ENCODE data around the gene RPP30.

Gene RPP30

GRCh38 chr10:90905925-90906324 lies 34.2 kb downstream of the RPP30 start:
- DNase-seq (ENCODE audit: low read depth): no peak
- TF ChIP-seq, protein P1, sequence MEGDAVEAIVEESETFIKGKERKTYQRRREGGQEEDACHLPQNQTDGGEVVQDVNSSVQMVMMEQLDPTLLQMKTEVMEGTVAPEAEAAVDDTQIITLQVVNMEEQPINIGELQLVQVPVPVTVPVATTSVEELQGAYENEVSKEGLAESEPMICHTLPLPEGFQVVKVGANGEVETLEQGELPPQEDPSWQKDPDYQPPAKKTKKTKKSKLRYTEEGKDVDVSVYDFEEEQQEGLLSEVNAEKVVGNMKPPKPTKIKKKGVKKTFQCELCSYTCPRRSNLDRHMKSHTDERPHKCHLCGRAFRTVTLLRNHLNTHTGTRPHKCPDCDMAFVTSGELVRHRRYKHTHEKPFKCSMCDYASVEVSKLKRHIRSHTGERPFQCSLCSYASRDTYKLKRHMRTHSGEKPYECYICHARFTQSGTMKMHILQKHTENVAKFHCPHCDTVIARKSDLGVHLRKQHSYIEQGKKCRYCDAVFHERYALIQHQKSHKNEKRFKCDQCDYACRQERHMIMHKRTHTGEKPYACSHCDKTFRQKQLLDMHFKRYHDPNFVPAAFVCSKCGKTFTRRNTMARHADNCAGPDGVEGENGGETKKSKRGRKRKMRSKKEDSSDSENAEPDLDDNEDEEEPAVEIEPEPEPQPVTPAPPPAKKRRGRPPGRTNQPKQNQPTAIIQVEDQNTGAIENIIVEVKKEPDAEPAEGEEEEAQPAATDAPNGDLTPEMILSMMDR (conservative IDR thresholded peaks at IDR 0.05; ENCODE audit: control insufficient read depth, insufficient read depth, low read depth, low read length): no peak
- no peak overlapping the region for H3K4me3 ChIP-seq (ENCODE audit: control insufficient read depth, low read depth, low read length)

- DNase-seq (ENCODE audit: low read depth): no peak
- no peak overlapping the region for H3K4me3 ChIP-seq (ENCODE audit: control insufficient read depth, low read depth, low read length)
- TF ChIP-seq, protein P1 (conservative IDR thresholded peaks at IDR 0.05; ENCODE audit: control insufficient read depth, insufficient read depth, low read depth, low read length): no peak
Observed at GRCh38 chr10:90906596-90906995, 34.8 kb downstream of the RPP30 start.

DNA sequence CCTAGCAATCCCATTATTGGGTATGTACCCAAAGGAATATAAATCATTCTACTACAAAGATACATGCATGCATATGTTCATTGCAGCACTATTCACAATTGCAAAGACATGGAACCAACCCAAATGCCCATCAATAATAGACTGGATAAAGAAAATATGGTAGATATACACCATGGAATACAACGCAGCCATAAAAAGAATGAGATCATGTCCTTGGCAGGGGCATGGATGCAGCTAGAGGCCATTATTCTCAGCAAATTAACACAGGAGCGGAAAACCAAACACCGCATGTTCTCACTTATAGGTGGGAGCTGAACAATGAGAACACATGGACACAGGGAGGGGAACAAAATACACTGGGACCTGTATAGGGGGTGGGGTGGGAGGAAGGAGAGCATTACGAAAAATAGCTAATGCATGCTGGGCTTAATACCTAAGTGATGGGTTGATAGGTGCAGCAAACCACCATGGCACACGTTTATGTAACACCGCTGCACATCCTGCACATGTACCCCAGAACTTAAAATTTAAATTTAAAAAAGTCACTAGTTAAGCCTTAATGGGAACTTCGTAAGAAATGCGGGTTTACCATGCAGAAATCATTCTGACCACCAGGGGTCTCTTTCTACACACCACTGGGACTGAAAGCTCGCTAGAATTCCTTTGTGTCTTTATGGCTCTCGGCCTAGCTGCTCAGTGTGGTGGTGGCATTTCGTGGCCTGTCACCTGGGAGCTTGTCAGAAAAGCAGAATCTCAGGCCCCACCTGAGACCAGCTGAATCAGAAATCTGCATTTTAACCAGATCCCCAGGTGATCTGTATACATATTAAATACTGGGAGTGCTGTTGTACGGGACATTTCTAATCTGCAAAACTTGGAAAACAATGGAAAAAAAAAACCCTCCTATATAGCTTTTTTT lies 39.6 kb downstream of the RPP30 start:
- TF ChIP-seq, protein P1 (conservative IDR thresholded peaks at IDR 0.05; ENCODE audit: control insufficient read depth, insufficient read depth, low read depth, low read length): peak; percentile 93
- H3K4me3 ChIP-seq (ENCODE audit: control insufficient read depth, low read depth, low read length): no peak overlapping the region
- peak; percentile 81 for DNase-seq (ENCODE audit: low read depth)

DNA sequence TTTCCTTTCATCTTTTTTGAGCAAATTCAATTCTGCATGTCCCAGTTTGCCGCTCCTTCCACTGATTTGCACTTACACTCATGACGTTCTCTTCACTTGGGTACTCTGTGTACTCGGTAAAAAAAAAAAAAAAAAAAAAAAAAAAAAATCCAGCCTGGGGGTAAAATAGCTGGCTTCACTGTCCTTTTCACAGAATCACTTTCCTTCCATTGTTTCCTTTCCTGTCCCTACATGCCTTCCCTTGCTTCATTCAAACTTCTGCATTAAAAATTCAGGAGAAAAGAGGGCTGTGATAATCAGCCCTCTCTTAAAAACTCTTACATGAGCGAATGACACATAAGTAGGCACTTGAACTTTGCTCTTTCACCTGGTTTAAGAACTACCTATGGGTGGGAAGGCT lies 40.4 kb downstream of the RPP30 start:
- no peak overlapping the region for H3K4me3 ChIP-seq (ENCODE audit: control insufficient read depth, low read depth, low read length)
- no peak for DNase-seq (ENCODE audit: low read depth)
- TF ChIP-seq, protein P1 (conservative IDR thresholded peaks at IDR 0.05; ENCODE audit: control insufficient read depth, insufficient read depth, low read depth, low read length): no peak

GRCh38 chr10:90912854-90913479 lies 41.2 kb downstream of the RPP30 start:
- TF ChIP-seq, protein P1 (conservative IDR thresholded peaks at IDR 0.05; ENCODE audit: control insufficient read depth, insufficient read depth, low read depth, low read length): no peak
- H3K4me3 ChIP-seq (ENCODE audit: control insufficient read depth, low read depth, low read length): no peak overlapping the region
- no peak for DNase-seq (ENCODE audit: low read depth)

DNA sequence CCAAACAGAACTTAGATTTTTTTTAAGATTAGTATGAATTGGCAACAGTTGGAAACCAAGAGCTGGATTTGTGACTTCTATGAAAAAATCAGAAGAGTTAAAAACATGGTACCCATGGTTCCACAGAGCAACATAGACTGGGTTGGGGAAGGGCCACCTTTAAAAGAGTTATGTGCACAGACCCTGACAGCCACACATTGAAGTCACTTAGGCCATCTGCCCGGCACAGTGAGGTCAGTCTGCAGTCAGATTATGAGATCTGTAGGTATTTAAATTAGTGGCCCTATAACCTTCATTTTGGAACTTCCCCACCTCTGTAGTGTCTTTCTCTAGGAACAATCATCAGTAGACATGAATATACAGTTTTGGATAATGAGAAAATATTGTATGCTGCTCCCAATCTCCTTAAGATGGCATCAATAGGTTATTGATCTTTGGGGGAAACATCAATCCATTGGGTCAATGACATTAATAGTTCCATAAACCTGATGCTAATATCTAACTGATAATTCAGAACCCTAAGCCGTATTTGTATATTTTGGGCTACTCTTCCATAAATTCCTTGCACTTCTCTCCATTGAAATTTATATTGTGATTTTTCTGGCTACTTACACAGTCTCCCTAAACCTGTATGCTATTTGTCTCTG lies 42.1 kb downstream of the RPP30 start:
- no peak overlapping the region for H3K4me3 ChIP-seq (ENCODE audit: control insufficient read depth, low read depth, low read length)
- TF ChIP-seq, protein P1 (conservative IDR thresholded peaks at IDR 0.05; ENCODE audit: control insufficient read depth, insufficient read depth, low read depth, low read length): no peak
- DNase-seq (ENCODE audit: low read depth): no peak

Measured in fibroblast of mammary gland (primary cell).